Measurements from ENCODE around the gene SLAMF7.

Gene SLAMF7

DNA sequence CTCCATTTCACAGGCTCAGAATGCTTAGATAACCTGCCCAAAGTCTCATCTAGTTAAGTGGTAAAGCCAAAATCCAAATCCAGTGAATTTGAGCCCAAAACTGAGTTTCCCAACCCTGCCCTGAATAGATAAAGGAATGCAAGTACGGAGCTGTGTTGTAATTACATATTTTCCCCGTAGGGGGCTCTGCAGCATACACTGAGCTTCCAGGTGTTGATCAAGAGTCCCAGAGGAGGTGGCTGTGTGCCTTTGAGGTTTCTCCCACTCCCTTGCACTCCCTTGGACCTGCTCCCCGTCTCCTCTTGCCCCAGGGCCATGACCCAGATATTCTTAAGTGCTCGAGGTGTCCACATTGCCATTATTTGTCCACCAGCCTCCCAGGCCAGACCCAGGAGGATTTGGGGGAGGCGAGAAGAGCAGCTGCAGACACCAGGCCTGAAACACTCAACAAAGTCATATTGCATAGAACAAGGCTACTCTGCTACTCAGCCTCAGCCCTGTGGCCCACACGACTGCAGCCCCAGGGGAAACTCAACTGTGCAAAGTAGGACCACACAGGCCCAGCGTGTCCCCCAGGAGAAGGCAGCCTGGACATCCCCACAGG lies 38.5 kb downstream of the SLAMF7 start:
- H3K27ac ChIP-seq = no peak overlapping the region
- ChIA-PET CTCF (interaction anchor here (0.6 kb wide), 1 partner anchor 344 kb away, joined by 4 read pairs; no protein-coding TSS in a partner anchor), POLR2A (ENCODE audit: low non-redundant PET) (no interaction called here)
- TF ChIP-seq, protein P1, sequence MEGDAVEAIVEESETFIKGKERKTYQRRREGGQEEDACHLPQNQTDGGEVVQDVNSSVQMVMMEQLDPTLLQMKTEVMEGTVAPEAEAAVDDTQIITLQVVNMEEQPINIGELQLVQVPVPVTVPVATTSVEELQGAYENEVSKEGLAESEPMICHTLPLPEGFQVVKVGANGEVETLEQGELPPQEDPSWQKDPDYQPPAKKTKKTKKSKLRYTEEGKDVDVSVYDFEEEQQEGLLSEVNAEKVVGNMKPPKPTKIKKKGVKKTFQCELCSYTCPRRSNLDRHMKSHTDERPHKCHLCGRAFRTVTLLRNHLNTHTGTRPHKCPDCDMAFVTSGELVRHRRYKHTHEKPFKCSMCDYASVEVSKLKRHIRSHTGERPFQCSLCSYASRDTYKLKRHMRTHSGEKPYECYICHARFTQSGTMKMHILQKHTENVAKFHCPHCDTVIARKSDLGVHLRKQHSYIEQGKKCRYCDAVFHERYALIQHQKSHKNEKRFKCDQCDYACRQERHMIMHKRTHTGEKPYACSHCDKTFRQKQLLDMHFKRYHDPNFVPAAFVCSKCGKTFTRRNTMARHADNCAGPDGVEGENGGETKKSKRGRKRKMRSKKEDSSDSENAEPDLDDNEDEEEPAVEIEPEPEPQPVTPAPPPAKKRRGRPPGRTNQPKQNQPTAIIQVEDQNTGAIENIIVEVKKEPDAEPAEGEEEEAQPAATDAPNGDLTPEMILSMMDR (conservative IDR thresholded peaks at IDR 0.05; ENCODE audit: low read depth) = peak; percentile 27
- DNase-seq (ENCODE audit: low spot score) = no peak

DNA sequence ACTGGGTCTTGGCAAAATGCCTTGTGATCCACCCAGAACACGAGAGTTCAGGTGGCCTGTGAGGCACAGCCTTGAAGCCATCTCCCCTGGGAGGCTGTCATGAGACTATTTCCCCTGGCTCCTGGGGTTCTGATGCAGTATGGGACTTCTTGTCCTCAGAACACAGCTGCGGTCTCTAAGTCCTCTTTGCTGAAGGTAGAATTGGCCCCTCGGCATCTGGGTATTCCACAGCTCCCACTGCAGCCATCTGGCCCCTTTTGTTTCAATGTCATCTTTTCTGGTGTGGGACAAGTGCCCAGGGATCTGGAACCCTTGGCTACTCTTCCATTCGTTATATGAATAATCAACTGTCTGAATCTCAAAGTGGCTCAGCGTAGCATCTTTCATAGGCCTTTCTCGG lies 39.9 kb downstream of the SLAMF7 start:
- POLR2A ChIA-PET (ENCODE audit: low non-redundant PET) = no interaction called here
- no peak overlapping the region for H3K27ac ChIP-seq
- no peak for DNase-seq (ENCODE audit: low spot score)
- CTCF ChIA-PET = interaction anchor here (0.6 to 0.7 kb wide), 3 partner anchors 19 to 305 kb away, joined by 3 to 7 read pairs (median 4); no protein-coding TSS in a partner anchor
- TF ChIP-seq, protein P1 (conservative IDR thresholded peaks at IDR 0.05; ENCODE audit: low read depth) = no peak

DNA sequence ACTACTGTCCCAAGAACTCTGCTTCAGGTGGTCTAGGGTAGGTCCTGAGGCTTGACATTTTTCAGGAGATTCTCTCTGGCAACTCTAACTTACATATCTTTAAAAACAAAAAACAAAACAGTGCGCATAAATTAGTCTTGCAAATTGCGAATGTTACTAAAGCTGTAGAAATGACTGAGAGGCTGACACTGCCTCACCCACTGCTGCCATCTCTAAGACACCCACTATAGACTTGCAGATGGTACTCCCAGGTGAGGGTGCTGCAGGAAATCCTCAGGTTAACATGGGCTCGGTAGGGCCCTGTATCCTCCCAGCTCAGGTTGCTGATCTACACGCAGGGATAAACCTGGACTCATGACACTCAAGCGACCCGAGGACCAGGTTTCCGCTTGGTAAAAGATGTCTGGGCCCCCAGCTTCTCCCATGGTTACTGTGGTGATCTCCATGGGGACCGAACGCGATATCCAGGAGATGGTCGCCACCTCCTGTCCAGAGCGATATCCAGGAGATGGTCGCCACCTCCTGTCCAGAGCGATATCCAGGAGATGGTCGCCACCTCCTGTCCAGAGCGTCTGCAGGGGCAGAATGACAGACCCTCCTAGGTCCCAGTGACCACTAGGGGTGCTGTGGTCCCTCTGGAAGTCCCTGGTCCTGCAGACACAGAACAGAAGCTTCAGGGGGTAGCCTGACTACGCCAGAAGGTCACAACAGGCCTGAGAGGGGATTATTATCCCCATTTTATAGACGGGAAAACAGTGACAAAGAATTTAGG lies 40.8 kb downstream of the SLAMF7 start:
- no peak for DNase-seq (ENCODE audit: low spot score)
- POLR2A ChIA-PET (ENCODE audit: low non-redundant PET) = no interaction called here
- TF ChIP-seq, protein P1 (conservative IDR thresholded peaks at IDR 0.05; ENCODE audit: low read depth) = 0 out of 2 replicates have a peak, but pooled peaks have one; percentile 9
- no peak overlapping the region for H3K27ac ChIP-seq
- CTCF ChIA-PET = interaction anchor here (0.6 to 0.7 kb wide), 3 partner anchors 18 to 210 kb away, joined by 3 to 7 read pairs (median 3); no protein-coding TSS in a partner anchor

DNA sequence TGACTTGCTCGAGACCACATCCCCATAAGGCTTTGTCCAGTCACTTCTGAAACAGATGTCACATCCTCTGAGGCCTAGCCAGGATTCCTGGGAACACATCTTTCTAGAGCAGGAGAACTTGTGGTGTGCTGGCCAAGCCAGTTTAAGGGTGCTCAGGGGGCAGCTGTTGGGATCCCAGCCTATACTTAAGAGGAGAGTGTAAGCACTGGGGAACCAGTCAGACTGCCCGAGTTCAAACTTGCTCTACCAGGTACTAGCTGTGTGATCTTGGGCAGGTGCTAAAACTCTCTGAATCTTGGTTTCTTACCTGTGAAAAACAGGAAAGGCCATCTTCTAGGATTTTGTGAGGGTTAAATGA lies 41.3 kb downstream of the SLAMF7 start:
- H3K27ac ChIP-seq = no peak overlapping the region
- ChIA-PET POLR2A (ENCODE audit: low non-redundant PET) (no interaction called here), CTCF (interaction anchor here (0.6 kb wide), 1 partner anchor 47 kb away, joined by 3 read pairs; no protein-coding TSS in a partner anchor)
- TF ChIP-seq, protein P1 (conservative IDR thresholded peaks at IDR 0.05; ENCODE audit: low read depth) = no peak
- no peak for DNase-seq (ENCODE audit: low spot score)

DNA sequence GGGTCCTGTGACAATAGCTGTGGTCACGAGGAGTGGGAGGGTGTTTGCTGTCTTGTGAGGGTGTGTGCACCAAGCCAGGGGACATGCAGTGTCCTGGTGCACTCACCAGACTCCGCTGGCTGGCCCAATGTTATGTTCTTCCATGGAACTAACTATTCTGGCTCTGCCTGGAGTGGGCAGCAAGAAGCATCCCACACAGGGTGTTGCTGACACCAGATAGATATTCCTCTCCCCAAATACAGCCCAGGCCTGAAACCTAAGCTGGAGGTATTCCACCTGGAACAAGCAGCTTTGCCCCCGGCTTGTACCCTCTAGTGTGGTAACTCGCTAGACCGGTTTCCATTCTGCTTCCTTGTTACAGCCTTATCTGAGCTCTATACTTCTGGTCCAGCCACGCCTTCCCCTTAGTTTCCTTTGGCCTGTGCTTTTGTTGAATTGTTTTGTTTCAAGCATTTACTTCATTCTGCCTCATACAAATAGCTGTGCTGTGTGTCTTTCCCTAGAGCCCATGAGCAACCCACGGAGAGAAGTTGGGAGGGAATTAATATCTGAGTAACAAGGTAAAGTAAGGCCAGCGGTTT lies 42.2 kb downstream of the SLAMF7 start:
- CTCF ChIA-PET = interaction anchor here (1.1 kb wide), 1 partner anchor 53 kb away, joined by 5 read pairs; no protein-coding TSS in a partner anchor

More for the DNA sequence above, 42.2 kb downstream of the SLAMF7 start:
- TF ChIP-seq, protein P1 (conservative IDR thresholded peaks at IDR 0.05; ENCODE audit: low read depth) = no peak
- no peak for DNase-seq (ENCODE audit: low spot score)
- no peak overlapping the region for H3K27ac ChIP-seq
- POLR2A ChIA-PET (ENCODE audit: low non-redundant PET) = no interaction called here

All from RWPE1 (cell line).